ENCODE measurements around the gene SIRT2. TPM values are rescaled to one million over a fixed set of nuclear protein-coding genes. Genes with fewer than 3 reads are reported as not detected.

Gene SIRT2
- total and polyA plus RNA-seq, 2 of the 8 experiments (the other 6 are each of a cell fraction or from before 2014, with no cell fraction given): 6.5 to 10.0 TPM

DNA sequence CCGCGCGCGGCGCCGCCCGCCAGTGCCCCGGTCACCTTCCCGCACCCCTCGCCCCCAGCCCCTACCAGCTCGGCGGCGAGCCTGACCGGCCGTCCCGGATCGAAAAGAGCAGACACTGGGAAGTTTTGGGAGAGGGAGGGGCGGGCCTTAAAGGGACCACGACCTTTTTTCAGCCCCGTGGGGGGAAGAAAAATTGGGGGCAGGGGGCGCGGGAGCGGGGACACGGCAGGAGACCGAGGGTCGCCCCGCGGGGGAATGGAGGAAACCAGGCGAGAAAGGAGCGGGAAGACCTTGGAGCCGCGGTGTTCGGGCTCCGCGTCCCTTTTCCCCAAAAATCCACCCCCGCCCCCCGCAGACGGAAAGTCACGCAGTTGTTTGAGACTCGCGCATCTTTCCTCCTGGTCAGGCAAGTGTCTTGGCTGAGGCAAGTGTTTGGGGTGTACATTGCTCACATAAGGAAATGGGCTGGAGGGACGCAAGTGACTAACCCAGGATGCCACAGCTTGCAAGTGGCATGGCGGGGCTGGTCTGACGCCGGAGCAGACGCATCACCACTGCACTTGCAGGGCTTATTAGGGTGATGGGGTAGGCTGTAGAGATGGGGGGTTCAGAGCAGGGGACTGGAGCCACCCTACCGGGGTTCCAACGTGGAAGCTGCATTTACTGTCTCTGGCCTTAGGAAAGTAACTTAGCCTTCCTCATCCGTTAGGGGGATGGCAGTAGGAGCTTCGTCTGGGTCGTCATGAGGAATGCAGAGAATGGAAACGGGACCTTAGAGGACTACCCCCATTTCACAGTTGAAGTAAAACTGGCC is 47.0 kb downstream of the SIRT2 start:
- H3K4me3 ChIP-seq (ENCODE audit: extremely low read depth in 1 of 4, insufficient read depth in 2 of 4, low read depth in 3 of 4, low read length in 4 of 4): peak overlapping the region; percentile 67 to 80 (median 72)
- H3K18ac ChIP-seq (ENCODE audit: extremely low read depth, low read length): peak overlapping the region; percentile 88
- H2BK20ac ChIP-seq (ENCODE audit: low read length): no peak overlapping the region
- peak overlapping the region; percentile 89 to 96 for H3K4me2 ChIP-seq (ENCODE audit: insufficient read depth in 1 of 2, low read depth in 2 of 2, low read length in 2 of 2)
- H2BK15ac ChIP-seq (ENCODE audit: low read length): 0 out of 2 replicates have a peak overlapping the region, but pooled peaks have one; percentile 66
- H4K8ac ChIP-seq (ENCODE audit: extremely low read depth, insufficient read depth, low read length): peak overlapping the region; percentile 94
- DNase-seq (ENCODE audit: low read depth in 1 of 2, low spot score in 2 of 2) (peak in 1 of 2 experiments; percentile 70), FAIRE-seq (no peak)
- H4K20me1 ChIP-seq (replicated peaks in 1 of 2; ENCODE audit: control insufficient read depth in 1 of 2, insufficient read depth in 2 of 2, low read length in 2 of 2): peaks cover 4 to 8% of the 10 kb centered on the region in 2 experiments
- ChIA-PET CTCF (ENCODE audit: partially characterized antibody) (interaction anchor here (0.6 to 4.3 kb wide), 12 partner anchors 11 to 297 kb away, joined by 3 to 21 read pairs (median 4); partner anchors contain the start of gene ECH1), POLR2A (ENCODE audit: partially characterized antibody) (interaction anchor here (0.6 to 4.5 kb wide), 26 partner anchors 8 to 189 kb away, joined by 3 to 65 read pairs (median 4); partner anchors contain the start of genes CCER2, ECH1, MRPS12 and RINL)
- peaks cover 7% of the 10 kb centered on the region; the same call in 1 of the 2 replicates for H3K79me1 ChIP-seq (ENCODE audit: low read depth, low read length)
- no peaks in the 10 kb centered on the region for H3K27me3 ChIP-seq (replicated peaks in 1 of 4; ENCODE audit: control insufficient read depth in 3 of 4, extremely low read depth in 1 of 4, insufficient read depth in 3 of 4, low read length in 3 of 4)
- peak overlapping the region; percentile 51 for H3K56ac ChIP-seq (replicated peaks; ENCODE audit: insufficient read length, low read depth, low read length)
- peaks cover 0 to 7% of the 10 kb centered on the region in 2 experiments; a peak in 1 of 4 replicates for H3K9me3 ChIP-seq (ENCODE audit: insufficient read depth in 2 of 2, low read depth in 1 of 2, low read length in 1 of 2)
- no peak overlapping the region for H3K14ac ChIP-seq (ENCODE audit: insufficient read length)
- WGBS, 2 experiments (ENCODE audit: extremely low coverage in 1 of 2, insufficient coverage in 1 of 2, insufficient read length in 1 of 2, insufficient replicate concordance in 2 of 2, low coverage in 1 of 2, low lambda C conversion rate in 2 of 2, missing lambda C conversion rate in 1 of 2): 3% methylated on average over 28 of the region's 52 CpGs; no CpG with 5 or more reads in 1 of the 2 experiments
- H3K9ac ChIP-seq (replicated peaks in 1 of 4; ENCODE audit: extremely low read depth in 1 of 4, low read depth in 3 of 4, low read length in 3 of 4): peak overlapping the region in 3 of 4 experiments; percentile 78 to 82 (median 81); a peak in 6 of 7 replicates
- peak overlapping the region; percentile 8; the same call in 1 of the 2 replicates for H2AFZ ChIP-seq (ENCODE audit: low read length)
- H3K79me2 ChIP-seq (ENCODE audit: control insufficient read depth in 1 of 2, insufficient read depth in 2 of 2, low read length in 2 of 2): peaks cover 16 to 17% of the 10 kb centered on the region in 2 experiments
- H2BK5ac ChIP-seq (ENCODE audit: low read depth, low read length): peak overlapping the region; percentile 76
- H3K27ac ChIP-seq (ENCODE audit: low read depth, low read length): peak overlapping the region; percentile 63
- H2BK120ac ChIP-seq (replicated peaks; ENCODE audit: low read depth, low read length): peak overlapping the region; percentile 9
- peaks cover 2 to 15% (median 11%) of the 10 kb centered on the region in 4 experiments for H3K4me1 ChIP-seq (replicated peaks in 1 of 4; ENCODE audit: control insufficient read depth in 3 of 4, insufficient read depth in 4 of 4, low read length in 3 of 4)
- no peak overlapping the region for H3K23ac ChIP-seq (ENCODE audit: insufficient read length)
- peaks cover under 1 to 15% (median 4%) of the 10 kb centered on the region in 4 experiments for H3K36me3 ChIP-seq (ENCODE audit: control insufficient read depth in 2 of 4, insufficient read depth in 4 of 4, low read length in 3 of 4)
- H2BK12ac ChIP-seq (ENCODE audit: low read depth, low read length): peak overlapping the region; percentile 3; the same call in 1 of the 2 replicates
- peaks cover 22% of the 10 kb centered on the region for H3K23me2 ChIP-seq (ENCODE audit: low read depth, low read length)
- H4K91ac ChIP-seq (replicated peaks; ENCODE audit: insufficient read length, low read length): peak overlapping the region; percentile 58
- H3K4ac ChIP-seq (replicated peaks; ENCODE audit: insufficient read length, low read depth, low read length): peak overlapping the region; percentile 91
- peak overlapping the region; percentile 53 for H4K5ac ChIP-seq (ENCODE audit: insufficient read length, low read depth, low read length)
- H2AK5ac ChIP-seq (ENCODE audit: low read depth, low read length): no peak overlapping the region
- TF ChIP-seq CHD2 (IDR thresholded peaks at IDR 0.05; ENCODE audit: low read length) (no peak), RBBP5 (IDR thresholded peaks at IDR 0.05; ENCODE audit: borderline replicate concordance, low read depth, low read length) (no peak), KDM5A (IDR thresholded peaks at IDR 0.05; ENCODE audit: low read length) (no peak), TEAD4 (IDR thresholded peaks at IDR 0.05; ENCODE audit: low read depth, low read length) (no peak), NANOG (IDR thresholded peaks at IDR 0.05; ENCODE audit: insufficient read depth, low read depth, low read length, poor library complexity, severe bottlenecking) (no peak), TCF12 (IDR thresholded peaks at IDR 0.05; ENCODE audit: low read depth, low read length) (no peak), CREB1 (IDR thresholded peaks at IDR 0.05) (peak; percentile 29; the same call in 1 of the 2 replicates), CBX5 (IDR thresholded peaks at IDR 0.05; ENCODE audit: low read depth, low read length) (no peak), EZH2 (IDR thresholded peaks at IDR 0.05; ENCODE audit: low read depth, low read length, severe bottlenecking) (no peak), RFX5 (IDR thresholded peaks at IDR 0.05; ENCODE audit: borderline replicate concordance, low read depth, low read length) (no peak), POU5F1 (IDR thresholded peaks at IDR 0.05; ENCODE audit: low read depth, low read length) (no peak)

All from H1 (cell line).